CD1c-positive myeloid dendritic cell (primary cell): Measurements from ENCODE around the gene OR1F1.
"Not testable (repeated sequence)": the region's sequence is repeated elsewhere in the genome, so short reads cannot be mapped to it uniquely, and the experiment has no call there.

ENCODE experiments used
- DNase-seq: peaks from one replicate; pipeline ENCODE4 v3.0.0-alpha.2; 2016; ENCODE audit errors: extremely low spot score

The OR1F1 gene

GRCh38 chr16:3198334-3199072, 10.5 kb downstream of the OR1F1 start:
- DNase-seq: no peak

- no peak for DNase-seq
Observed at GRCh38 chr16:3202903-3203539, 15.0 kb downstream of the OR1F1 start.

GRCh38 chr16:3205939-3206338, 17.9 kb downstream of the OR1F1 start:
- DNase-seq: not testable (repeated sequence)

- DNase-seq: no peak
Observed at GRCh38 chr16:3207086-3207953, 19.3 kb downstream of the OR1F1 start.

GRCh38 chr16:3212006-3212405, 24.0 kb downstream of the OR1F1 start:
- DNase-seq: no peak

GRCh38 chr16:3212567-3212966, 24.6 kb downstream of the OR1F1 start:
- DNase-seq: no peak

- DNase-seq: peak; percentile 11
Observed at GRCh38 chr16:3214904-3215600, 27.0 kb downstream of the OR1F1 start.

- DNase-seq: no peak
Observed at GRCh38 chr16:3215601-3216262, 27.7 kb downstream of the OR1F1 start.

- DNase-seq: no peak
Observed at GRCh38 chr16:3216263-3216640, 28.2 kb downstream of the OR1F1 start.

GRCh38 chr16:3220839-3221238, 32.8 kb downstream of the OR1F1 start:
- no peak for DNase-seq

- no peak for DNase-seq
Observed at GRCh38 chr16:3223913-3224515, 36.0 kb downstream of the OR1F1 start.

GRCh38 chr16:3234543-3234856, 46.5 kb downstream of the OR1F1 start:
- DNase-seq: no peak

- DNase-seq: peak; percentile 96
Observed at GRCh38 chr16:3234857-3235561, 47.0 kb downstream of the OR1F1 start, which contains the start of gene ZNF200. Gene ZNF200 (minus strand): TSS chr16:3235158. CDS start chr16:3233755, 1,403 bp downstream.

GRCh38 chr16:3235856-3236669, 48.1 kb downstream of the OR1F1 start:
- peak; percentile 76 for DNase-seq

GRCh38 chr16:3241761-3242160, 53.8 kb downstream of the OR1F1 start:
- no peak for DNase-seq

- DNase-seq: peak; percentile 67
Observed at GRCh38 chr16:3242709-3243108, 54.7 kb downstream of the OR1F1 start.

GRCh38 chr16:3243882-3244281, 55.9 kb downstream of the OR1F1 start:
- no peak for DNase-seq

- DNase-seq: no peak
Observed at GRCh38 chr16:3246002-3246401, 58.0 kb downstream of the OR1F1 start.

GRCh38 chr16:3246876-3247275, 58.9 kb downstream of the OR1F1 start:
- DNase-seq: no peak

- DNase-seq: no peak
Observed at GRCh38 chr16:3248596-3248995, 60.6 kb downstream of the OR1F1 start.
